Neural progenitor cell (in vitro differentiated cells): ENCODE results near the gene LRP6.

Experiments
- EZH2 ChIP-seq: fragments of 200-600 bp; sonication (generic); IDR thresholded peaks from 2 replicates; pipeline ENCODE4 v1.6.1; 2017; ENCODE audit warnings: antibody characterized with exemption, mild to moderate bottlenecking, moderate library complexity
- TF ChIP-seq, protein P1 (sequence below): fragments of 200-600 bp; sonication (generic); IDR thresholded peaks from 2 replicates; pipeline ENCODE4 v1.5.1; 2017; ENCODE audit warnings: antibody characterized with exemption, mild to moderate bottlenecking

- TF ChIP-seq, protein P1, sequence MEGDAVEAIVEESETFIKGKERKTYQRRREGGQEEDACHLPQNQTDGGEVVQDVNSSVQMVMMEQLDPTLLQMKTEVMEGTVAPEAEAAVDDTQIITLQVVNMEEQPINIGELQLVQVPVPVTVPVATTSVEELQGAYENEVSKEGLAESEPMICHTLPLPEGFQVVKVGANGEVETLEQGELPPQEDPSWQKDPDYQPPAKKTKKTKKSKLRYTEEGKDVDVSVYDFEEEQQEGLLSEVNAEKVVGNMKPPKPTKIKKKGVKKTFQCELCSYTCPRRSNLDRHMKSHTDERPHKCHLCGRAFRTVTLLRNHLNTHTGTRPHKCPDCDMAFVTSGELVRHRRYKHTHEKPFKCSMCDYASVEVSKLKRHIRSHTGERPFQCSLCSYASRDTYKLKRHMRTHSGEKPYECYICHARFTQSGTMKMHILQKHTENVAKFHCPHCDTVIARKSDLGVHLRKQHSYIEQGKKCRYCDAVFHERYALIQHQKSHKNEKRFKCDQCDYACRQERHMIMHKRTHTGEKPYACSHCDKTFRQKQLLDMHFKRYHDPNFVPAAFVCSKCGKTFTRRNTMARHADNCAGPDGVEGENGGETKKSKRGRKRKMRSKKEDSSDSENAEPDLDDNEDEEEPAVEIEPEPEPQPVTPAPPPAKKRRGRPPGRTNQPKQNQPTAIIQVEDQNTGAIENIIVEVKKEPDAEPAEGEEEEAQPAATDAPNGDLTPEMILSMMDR, result no peak
- TF ChIP-seq EZH2, result no peak
These were observed 69.7 kb downstream of the LRP6 start for GRCh38 chr12:12197128-12197527.
